NCI-H748 treated with DMSO at 0.1 percent for 48 hours (cell line): Measurements from ENCODE around the gene SMIM32.

Experiments
- DNase-seq: peaks from one replicate; lab custom pipeline; 2025; lab: John Stamatoyannopoulos, UW

The SMIM32 gene

DNA sequence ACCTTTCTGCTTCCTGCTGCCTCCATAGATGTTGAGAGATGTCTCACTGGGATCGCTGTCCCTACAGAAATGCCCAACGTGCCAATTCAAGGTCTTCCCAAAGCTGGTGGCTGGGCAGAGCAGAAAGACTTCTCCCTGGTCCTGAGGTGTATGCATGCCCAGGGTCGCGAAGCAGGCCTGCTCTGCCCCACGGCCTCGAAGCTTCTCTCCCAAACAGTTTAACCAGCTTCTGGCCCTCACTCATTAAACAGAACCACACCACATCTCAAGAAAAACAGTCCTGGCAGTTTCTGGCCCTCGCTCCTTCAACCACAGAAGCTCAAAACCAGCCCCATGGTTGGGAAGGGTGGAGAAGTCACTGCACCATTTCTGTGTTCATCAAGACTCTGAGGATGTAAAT, 14.7 kb upstream of the SMIM32 start:
- DNase-seq = no peak

DNA sequence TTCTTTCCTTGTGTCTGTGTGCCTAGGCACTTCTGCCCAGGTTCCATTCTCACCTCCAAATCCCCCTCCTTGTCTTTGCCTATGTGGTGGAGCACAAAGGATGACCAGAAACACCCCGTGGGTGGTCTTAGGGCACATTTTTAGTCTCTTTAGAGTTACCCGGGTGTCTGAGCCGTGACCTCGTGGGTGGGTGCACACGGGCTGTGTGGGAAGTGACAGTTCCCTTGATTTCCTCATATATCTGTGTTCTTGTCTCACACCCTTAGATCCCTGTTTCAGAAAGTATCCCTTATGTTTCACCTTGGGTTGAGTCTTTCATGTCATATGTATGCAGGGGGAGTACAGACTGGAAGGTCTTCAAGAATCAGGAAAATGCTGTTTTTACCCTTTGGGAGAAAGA, 13.4 kb upstream of the SMIM32 start:
- DNase-seq = no peak

DNA sequence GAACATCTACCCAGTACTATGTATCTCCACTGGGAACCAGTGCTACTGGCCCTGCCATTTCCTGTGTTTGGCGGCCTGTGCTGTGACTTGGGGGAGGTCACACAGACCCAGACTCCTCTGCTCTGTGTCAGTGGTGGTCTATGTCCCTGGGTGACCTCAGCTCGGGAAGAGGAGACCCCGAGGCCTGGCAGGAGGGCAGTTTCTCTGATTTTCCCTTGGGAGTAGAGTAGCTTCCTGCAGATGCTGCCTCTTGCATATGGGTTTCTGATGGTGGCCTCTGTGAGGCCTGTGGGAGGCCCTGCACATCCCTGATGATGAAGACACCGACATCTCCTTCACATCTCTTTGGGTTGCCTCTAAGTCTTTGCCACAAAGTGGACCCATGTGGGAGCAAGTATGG, 13.0 kb upstream of the SMIM32 start:
- DNase-seq = no peak

DNA sequence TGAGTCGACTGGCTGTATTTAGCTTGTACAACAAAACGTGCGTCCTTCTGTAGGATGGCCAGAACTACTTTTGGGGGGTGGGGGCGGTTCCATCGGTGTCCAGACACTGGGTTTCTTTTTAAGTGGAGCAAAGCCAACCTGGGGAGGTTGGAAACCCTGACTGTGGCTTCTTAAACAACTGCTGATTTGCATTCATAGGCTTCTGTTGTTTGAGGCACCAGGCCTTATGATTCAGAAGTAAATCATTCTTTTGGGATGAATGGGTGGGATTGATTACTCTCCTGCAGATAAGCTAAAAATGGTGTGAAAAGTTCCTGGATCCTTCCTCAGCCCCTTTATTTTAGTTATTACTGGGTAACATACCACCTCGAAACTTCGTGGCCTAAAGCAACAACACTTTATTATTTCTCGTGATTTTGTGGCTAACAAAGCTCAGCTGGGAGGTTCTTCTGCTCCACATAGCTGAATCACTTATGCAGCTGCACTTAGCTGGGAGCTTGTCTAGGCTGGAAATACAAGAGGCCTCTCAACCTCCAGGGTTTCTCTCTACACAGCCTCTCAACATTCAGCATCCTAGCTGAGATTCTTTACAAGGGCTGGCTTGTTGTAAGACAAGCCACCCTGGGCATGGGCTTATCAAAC, 12.2 kb upstream of the SMIM32 start:
- no peak for DNase-seq

DNA sequence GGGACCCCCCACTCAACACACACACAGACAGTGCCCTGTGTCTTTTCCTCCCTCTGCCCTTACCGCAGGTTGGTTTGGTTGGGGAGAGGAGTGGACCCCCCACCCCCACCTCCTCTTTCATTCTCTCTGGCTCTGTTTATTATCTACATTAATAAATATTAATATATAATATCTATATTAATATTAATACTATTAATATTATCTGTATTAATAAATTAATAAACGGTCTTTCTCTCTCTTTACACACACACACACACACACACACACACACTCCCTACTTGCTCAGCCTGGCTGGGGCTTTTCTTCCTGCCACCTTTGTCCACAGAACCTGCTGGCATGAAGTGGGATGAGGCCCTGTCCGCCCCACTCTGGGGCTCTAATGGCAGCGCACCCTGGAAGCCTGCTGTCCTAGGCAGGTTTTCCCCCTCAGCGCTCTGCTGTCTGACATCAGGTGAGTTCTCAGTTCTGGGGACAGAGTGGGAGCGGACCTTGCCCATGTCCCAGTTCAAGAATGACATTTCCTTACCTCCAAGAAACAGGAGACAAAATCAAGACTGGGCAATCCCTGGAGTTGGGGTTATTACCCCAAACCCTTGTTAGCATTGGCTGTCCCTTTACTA, 10.5 kb upstream of the SMIM32 start:
- DNase-seq = no peak

DNA sequence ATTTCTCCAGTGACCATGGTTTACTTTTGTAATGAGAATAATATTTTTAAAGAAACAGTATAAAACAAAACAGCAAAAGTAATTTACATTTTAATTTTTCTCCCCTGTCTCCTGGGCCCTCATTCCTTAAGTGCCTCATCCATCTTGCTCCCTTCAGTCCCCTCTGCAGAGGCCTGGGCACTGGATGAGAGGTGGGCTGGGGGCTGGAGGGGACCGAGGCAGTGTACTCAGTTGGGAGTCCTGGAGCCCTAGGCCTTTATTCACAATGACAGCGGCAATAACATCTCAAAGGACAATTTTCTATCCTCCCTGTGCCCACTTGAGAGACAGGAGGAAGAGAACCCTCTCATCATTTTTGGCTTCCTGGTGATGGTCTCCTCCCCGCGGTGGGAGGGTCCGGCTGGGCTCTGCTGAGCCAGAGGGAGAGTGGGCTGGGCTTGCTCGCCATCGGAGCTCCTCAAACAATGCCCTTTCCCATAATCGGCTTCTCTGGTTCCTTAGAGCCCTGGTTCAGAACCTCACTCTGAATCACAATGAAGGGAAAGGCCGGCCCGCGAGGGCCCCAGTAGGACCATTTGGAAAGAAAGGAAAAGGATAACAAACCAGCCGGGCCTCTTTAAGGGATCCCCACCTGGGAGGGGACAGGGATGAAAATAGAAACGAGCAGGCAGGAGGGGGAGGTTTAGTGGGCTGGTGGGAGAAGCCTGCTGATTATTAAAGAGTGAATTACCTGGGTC, 9.7 kb upstream of the SMIM32 start:
- no peak for DNase-seq

DNA sequence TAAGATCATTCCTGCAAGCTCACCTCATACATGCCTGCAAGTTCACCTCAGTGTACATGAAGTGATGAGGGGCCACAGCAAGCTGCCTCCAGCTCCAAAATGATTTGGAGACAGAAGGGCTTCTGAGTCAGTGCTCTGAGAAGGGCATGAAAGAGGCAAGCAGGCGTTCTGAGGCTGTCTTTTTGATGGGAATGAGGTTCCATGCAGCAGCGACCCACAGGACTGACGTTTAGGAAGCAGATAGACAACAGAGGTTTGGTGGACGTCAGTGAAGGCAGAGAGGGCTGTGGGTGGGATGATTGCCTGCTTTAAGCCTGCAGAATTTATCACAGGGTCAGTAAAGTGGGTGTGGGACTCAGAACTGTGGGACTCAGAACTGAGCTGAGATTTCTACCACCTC, 8.9 kb upstream of the SMIM32 start:
- no peak for DNase-seq

DNA sequence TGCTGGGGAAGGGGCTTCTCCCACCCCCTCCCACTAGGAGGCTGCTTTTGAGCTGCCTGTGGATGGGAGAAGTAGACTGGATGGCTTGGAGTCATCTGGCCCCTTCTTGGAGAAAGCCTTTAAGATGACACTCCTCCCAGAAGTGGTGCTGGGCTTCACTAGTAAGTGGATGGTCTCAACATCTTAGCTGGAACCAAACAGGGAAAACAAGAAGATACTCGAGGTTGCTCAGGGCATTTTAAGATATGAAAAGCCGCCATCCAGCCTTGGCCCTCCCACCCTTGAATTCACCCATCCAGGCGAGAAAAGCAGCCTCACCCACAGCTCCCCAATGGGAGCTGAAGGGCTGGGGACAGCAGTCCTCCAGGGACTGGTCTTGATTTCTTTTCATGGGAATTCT, 7.8 kb upstream of the SMIM32 start:
- no peak for DNase-seq

DNA sequence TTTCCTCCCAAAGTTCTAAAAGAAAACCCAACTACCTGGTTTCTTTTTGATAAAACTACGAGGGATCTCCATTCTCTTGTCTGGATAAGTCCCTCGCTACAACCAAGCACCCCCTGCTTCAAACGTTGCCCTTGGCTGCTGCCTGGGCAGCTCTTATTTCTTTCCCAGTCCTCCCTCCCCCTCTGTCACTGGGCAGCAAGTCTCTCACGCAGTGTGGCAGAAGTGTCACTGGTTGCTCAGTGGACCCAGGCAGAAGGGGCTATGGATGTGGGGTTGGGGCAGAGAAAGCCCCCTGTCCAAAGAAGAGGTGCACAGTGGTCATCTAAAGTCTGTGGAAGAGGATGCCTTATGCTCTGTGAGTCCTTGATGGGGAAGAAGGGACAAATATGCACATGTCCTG, 7.2 kb upstream of the SMIM32 start:
- no peak for DNase-seq

DNA sequence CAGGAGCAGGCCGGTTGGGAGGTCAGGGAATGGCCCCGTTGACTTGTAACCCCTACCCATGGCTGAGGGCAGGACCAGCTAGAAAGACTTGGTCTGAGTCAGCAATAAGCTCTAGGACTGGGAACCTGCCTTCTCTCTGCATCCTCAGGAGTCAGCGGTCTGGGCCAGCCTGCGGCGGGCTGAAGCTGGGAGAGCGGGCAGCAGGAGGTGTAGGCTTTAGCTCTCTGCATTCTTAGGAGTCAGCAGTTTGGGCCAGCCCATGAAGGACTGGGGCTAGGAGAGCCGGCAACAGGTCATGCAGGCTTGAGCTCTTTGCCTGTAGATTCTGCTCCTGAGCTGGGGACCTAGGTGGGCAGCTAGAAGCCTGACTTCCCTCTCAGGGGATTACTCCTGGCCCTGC, 6.4 kb upstream of the SMIM32 start:
- DNase-seq = no peak

DNA sequence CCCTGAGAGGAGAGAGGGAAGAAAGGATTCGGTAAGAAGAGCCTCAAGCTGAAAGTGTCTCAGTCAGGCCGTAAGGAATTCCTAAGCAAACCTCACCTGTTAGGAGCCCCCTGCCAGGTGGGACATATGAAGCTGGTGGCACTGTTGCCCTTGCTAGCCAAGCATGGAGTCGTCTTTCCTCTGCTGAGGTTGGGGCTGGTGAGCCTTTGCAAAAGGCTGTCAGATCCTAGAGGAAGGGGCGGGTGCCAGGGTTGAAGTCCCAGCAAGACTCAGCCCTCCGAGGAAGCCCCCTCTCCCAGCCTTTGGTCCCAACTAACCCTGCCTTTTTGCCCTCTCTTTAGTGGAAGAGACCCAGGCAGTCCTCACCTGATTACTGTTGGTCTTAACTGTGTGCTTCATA, 5.5 kb upstream of the SMIM32 start:
- no peak for DNase-seq

DNA sequence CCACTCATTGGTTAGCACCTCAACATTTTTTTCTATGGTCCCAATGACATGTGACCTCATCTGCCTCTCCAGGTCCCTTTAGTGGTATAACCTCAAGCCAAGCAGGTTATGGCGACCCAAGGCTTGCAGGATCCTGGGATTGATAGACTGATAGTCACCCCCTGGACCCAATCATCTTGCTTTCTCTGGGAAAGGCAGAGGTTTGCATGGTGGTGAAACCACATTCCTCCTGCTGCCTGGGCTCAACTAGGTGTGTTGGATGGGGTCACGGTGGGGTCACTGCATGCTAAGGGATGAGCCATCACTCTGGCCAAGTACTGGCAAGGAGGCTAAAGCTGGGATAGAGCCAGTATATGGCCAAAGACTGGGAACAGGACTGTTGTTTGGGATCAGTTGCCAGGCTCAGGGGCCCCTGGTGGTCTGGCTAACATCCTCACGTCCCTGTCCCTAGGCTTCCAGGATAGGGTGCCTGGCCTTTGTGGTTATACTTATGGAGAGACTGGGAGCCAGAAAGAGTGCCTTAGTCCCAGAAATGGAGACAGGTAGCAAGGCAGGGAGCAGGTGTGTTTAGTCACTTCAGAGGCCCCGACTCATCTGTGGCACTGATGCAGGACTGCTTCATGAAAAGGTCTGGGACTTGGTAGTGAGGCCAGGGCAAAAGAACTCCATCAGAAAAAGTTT, 4.6 kb upstream of the SMIM32 start:
- DNase-seq = no peak

DNA sequence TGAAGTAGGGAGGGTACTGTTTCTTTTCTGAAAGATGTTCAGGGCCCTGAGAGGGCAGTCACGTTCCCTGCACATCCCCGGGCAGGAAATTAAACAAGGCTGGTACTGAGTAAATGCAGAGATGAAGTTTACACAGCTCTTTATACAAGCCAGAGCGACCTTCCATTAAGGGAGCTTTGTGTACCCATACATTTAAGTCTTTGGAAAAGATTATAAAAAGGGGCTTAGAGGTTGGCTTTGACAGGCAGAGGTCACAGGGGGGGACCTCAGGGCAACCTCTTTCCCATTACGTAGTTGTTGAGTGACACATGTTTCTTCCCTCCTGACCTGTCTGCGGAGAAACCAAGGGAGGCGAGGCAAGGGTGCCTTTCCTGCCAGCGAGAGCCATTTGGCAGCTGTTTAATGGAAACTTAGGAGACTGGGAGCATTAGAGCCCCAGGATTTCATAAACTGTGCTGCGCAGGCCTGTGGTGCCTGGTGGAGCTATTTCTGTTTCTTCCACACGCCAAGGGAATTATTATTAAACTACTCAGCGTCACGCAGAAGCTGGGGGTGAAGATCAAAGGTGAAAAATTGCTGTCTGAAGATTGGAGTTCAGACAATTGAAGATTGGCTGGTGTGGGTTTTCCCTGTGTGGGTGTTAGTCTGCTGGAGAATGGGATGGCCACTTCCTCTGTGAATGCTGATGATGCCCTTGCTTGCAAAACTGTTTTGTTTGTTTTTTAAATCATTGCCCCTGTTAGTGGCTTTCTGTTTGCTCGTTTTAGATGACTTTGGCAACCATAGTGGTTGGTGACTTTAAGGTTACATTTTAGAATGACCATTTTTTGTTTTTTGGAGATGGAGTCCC, 3.2 kb upstream of the SMIM32 start:
- no peak for DNase-seq

DNA sequence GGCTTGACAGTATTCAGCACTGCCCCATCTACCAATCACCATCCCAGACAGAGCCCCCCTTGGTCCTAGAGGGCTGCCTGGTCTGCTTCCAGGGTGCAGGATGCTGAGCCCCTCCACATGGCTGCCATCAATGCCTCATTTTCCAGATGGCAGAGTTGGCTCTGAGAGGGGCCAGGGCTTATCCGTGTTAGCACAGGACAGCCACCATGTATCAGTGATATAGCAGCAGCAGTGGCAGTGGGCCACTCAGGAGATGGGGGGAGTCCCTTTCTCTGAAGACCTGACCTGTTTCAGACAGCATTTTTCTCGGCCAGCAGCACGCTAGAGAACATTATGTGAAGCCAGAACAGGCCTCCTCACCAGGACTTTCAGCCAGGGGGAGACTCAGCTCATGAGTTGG, 1.6 kb upstream of the SMIM32 start:
- no peak for DNase-seq

DNA sequence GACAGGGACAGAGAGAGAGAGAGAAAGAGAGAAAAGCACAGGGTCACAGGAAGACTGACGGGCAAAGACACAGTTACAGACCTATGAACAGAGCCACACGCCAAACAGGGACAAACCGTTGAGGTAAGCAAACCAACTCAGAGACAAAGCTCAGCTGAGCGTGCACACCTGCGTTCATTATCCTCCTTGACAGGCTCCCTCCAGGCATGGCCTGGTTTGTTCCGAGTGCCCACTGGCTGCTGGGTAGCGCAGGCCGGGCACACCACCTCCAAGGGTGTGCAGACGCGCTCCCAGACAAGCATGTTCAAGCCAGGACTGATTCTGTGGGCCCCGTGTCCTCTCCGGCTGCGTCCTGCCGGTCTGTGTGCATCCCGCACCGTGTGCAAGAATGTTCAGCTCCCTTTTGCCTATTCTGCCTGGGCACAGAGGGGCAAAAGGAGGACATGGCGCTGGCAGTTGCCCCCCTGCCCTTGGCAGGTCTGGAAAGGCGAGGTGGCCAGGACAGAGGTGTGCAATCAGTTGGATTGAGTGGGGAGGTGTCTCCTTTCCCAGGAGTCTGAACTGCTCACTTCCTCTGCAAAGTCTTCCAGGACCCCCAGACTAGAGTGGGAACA, 467 bp upstream of the SMIM32 start:
- DNase-seq = no peak

DNA sequence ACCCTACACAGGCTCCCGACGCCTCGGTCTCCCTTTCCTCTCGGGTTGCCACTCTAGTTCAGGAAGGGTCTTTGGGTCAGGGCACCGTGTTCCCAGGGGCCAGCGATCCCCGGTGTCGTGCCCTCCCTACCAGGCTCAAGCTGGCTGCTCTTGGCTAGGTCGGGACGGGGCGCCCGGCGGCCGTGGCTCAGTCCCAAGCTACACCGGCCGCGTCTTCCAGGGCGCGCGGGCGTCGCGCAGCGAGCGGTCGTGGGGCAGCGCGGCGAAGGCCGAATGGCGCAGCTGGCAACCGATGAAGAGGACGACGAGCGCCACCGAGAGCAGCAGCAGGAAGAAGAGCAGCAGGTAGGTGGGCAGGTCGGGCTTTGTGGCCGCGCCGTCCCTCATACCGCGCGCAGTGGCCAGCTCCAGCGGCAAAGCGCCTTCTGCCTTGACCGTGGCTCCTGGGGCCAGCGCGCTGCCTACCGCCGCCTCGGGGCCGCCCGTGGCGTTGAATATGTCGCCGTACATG, 892 bp downstream of the SMIM32 start:
- peak; percentile 18 for DNase-seq

DNA sequence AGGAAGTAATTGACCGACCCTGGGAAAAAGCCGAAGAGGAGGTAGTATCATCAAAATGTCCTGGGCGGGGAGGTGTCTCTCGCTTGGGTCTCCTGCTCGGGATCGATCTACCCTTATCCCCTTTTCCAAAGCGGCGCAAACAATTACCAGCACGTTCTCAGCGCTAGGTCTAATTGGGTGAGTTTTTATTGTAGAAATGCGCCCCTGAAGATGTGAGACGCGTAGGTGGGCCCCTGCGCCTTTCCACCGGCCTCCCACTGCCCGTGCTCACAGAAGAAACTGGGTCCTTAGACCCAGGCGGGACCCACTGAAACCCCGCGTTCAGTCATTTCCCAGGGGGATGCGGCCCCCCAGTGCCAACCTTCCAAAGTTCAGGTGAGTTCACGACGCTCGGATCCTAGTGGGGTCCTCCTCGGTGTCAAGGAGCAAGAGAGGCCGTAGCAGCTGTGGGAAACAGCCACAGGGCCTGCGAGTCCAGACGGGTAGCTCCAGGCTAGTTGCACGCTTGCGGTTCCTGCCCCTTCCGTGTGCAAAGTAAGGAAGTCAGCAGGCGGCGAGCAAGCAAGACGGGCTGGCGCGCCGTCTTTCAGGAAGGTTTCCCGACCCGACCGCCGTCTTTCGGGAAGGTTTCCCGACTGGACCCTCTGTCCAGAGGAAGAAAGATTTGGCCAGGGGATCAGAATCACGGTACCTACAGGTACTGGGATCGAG, 1.5 kb downstream of the SMIM32 start:
- DNase-seq = no peak

DNA sequence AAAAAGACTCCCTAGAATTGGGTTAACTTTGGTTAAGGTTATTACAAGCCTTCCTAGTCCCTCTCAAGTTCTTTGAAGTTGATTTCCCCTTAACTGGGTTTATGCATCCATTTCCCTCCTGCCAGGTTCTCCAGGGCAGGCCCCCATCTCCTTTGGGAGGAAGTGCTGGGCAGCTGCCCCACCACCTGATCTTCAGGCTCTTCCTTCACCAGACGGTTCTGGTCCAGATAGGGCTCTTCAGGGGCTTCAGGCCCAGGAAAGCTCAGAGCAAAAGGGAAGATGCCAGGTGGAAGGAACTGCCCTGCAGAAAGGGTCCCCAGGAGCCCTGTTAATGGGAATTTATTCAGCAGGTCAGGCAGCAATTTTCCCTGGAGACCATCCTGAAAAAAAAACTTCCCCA, 2.1 kb downstream of the SMIM32 start:
- DNase-seq = no peak

DNA sequence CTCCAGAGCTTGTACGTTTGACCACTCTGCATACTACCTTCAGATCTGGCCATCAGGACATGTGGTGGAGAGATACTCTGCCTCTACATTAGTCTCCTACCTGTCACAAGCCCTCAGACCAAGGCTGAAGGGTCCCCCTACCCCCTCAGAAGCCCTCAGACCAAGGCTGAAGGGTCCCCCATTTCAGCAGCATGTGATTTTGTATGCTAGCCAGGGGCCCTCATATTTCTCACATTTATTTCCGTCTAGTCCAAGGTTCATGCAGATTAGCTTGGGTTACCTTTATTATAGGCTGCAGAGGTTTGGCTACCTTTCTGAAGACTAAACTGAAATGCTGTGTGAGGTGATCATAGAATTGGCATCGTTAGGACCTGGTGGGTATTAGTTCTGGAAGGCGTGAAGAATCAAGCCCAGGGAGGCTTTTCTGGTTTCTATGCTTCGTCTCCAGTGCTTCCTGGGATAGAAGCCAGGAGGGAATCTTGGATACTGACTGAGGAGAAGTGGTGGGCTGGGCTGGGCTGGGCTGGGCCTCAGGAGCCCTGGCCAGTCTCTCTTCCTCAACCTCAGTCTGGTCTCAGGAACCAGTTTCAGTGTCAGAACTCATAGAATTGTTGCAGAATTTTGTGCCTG, 2.8 kb downstream of the SMIM32 start:
- no peak for DNase-seq

DNA sequence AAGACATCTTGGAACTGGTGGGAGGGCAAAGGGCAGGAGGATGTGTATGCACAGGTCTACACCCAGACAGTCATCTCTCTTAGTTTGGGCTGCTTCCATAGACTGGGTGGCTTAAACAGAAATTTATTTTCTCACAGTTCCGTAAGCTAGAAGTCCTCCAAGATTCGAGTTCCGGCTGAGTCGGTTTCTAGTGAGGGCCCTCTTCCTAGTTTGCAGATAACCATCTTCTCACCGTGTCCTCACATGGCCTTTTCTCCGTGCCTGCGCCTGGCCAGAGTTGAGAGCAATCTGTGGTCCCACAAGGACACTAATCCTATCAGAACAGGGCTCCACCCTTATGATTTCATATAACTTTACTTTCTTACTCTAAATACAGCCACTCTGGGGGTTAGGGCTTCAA, 4.1 kb downstream of the SMIM32 start:
- DNase-seq = no peak
